Trophoblast cell (in vitro differentiated cells and primary cell): ENCODE measurements around the gene HYLS1.

ENCODE experiments used
- DNase-seq, 2 donors: peaks; one replicate each; pipeline ENCODE4 v3.0.0-alpha.2; 2016
- H2AFZ ChIP-seq: 2 replicates; pipeline ENCODE4 v1.6.1; 2013; ENCODE audit warnings: low read length, moderate library complexity, mild to moderate bottlenecking; ENCODE audit not compliant: insufficient read depth, poor library complexity
- H2AK5ac ChIP-seq: 2 replicates; pipeline ENCODE4 v1.6.1; 2013; ENCODE audit warnings: mild to moderate bottlenecking, low read length
- H2BK120ac ChIP-seq: 2 replicates; pipeline ENCODE4 v1.6.1; 2013; ENCODE audit warnings: low read length, mild to moderate bottlenecking, moderate library complexity; ENCODE audit not compliant: insufficient read depth, poor library complexity
- H2BK12ac ChIP-seq: 2 replicates; pipeline ENCODE4 v1.6.1; 2013; ENCODE audit warnings: mild to moderate bottlenecking, low read length, moderate library complexity
- H2BK5ac ChIP-seq: 2 replicates; pipeline ENCODE4 v1.6.1; 2013; ENCODE audit warnings: low read length, low read depth, moderate library complexity, mild to moderate bottlenecking; ENCODE audit not compliant: poor library complexity
- H3K14ac ChIP-seq: 2 replicates; pipeline ENCODE4 v1.6.1; 2013; ENCODE audit warnings: mild to moderate bottlenecking, low read length
- H3K18ac ChIP-seq: 2 replicates; pipeline ENCODE4 v1.6.1; 2013; ENCODE audit warnings: mild to moderate bottlenecking, low read length
- H3K23ac ChIP-seq: 2 replicates; pipeline ENCODE4 v1.6.1; 2013; ENCODE audit warnings: low read length
- H3K27ac ChIP-seq: 2 replicates; pipeline ENCODE4 v1.5.1; 2013; ENCODE audit warnings: low read depth, mild to moderate bottlenecking, inconsistent platforms, low read length, moderate library complexity
- H3K27me3 ChIP-seq: 2 replicates; pipeline ENCODE4 v1.6.1; 2013; ENCODE audit warnings: inconsistent platforms, mild to moderate bottlenecking, low read length, moderate library complexity; ENCODE audit not compliant: insufficient read depth
- H3K36me3 ChIP-seq, 2 experiments: 1 replicate in 1 of 2; 2 replicates in 1 of 2; pipeline ENCODE4 v1.6.1; 2013; ENCODE audit warnings: low read length in 2 of 2, mild to moderate bottlenecking in 2 of 2, moderate library complexity in 1 of 2; ENCODE audit not compliant: insufficient read depth in 2 of 2, control insufficient read depth in 1 of 2
- H3K4ac ChIP-seq: 2 replicates; pipeline ENCODE4 v1.6.1; 2013; ENCODE audit warnings: low read depth, mild to moderate bottlenecking, low read length, moderate library complexity
- H3K4me1 ChIP-seq, 2 experiments: 1 replicate in 1 of 2; 2 replicates in 1 of 2; pipeline ENCODE4 v1.6.1; 2013; ENCODE audit warnings: low read length in 2 of 2, mild to moderate bottlenecking in 2 of 2, moderate library complexity in 1 of 2; ENCODE audit not compliant: insufficient read depth in 2 of 2, control insufficient read depth in 1 of 2
- H3K4me2 ChIP-seq: 2 replicates; pipeline ENCODE4 v1.6.1; 2013; ENCODE audit warnings: inconsistent platforms, mild to moderate bottlenecking, low read length, moderate library complexity
- H3K4me3 ChIP-seq: 2 replicates; pipeline ENCODE4 v1.5.1; 2013; ENCODE audit warnings: mild to moderate bottlenecking, low read depth, low read length, inconsistent platforms
- H3K79me1 ChIP-seq: one replicate; pipeline ENCODE4 v1.6.1; 2013; ENCODE audit warnings: low read length
- H3K79me2 ChIP-seq: 2 replicates; pipeline ENCODE4 v1.6.1; 2013; ENCODE audit warnings: low read length, mild to moderate bottlenecking; ENCODE audit not compliant: control insufficient read depth, insufficient read depth, poor library complexity
- H3K9ac ChIP-seq: 2 replicates; pipeline ENCODE4 v1.6.1; 2013; ENCODE audit warnings: mild to moderate bottlenecking, low read length
- H3K9me3 ChIP-seq: 2 replicates; pipeline ENCODE4 v1.6.1; 2013; ENCODE audit warnings: low read depth, mild to moderate bottlenecking, control low read depth, inconsistent platforms, low read length; ENCODE audit not compliant: insufficient read depth
- H4K12ac ChIP-seq: 2 replicates; pipeline ENCODE4 v1.6.1; 2013; ENCODE audit warnings: low read depth, mild to moderate bottlenecking, low read length, moderate library complexity
- H4K8ac ChIP-seq: 2 replicates; pipeline ENCODE4 v1.6.1; 2013; ENCODE audit warnings: low read depth, mild to moderate bottlenecking, low read length, moderate library complexity
- H4K91ac ChIP-seq: one replicate; pipeline ENCODE4 v1.6.1; 2013; ENCODE audit warnings: low read depth, mild to moderate bottlenecking, low read length, moderate library complexity
- WGBS: extraction: QIAGEN DNeasy Blood & Tissue Kit; methylation state at CpG from one replicate; pipeline ENCODE4 v1.1.7; 2013; ENCODE audit warnings: missing lambda C conversion rate; ENCODE audit not compliant: insufficient read length, insufficient coverage; ENCODE audit errors: extremely low coverage; 5-methylcytosine and 5-hydroxymethylcytosine counted together

HYLS1 gene

GRCh38 chr11:125916683-125917347 is 29.3 kb downstream of the HYLS1 start:
- no peak for DNase-seq
- WGBS, result no CpG with 5 or more reads among the region's 12 CpGs
- no peak overlapping the region for H3K4me3 ChIP-seq
- H2BK5ac ChIP-seq, result no peak overlapping the region
- H3K79me1 ChIP-seq, result no peaks in the 10 kb centered on the region
- H3K27ac ChIP-seq, result no peak overlapping the region
- H2AK5ac ChIP-seq, result no peak overlapping the region
- no peak overlapping the region for H3K4ac ChIP-seq
- H4K8ac ChIP-seq, result no peak overlapping the region
- no peak overlapping the region for H4K12ac ChIP-seq
- H3K79me2 ChIP-seq, result no peaks in the 10 kb centered on the region
- no peak overlapping the region for H2AFZ ChIP-seq
- H3K14ac ChIP-seq, result no peak overlapping the region
- H4K91ac ChIP-seq, result no peak overlapping the region
- no peaks in the 10 kb centered on the region for H3K27me3 ChIP-seq
- H3K4me2 ChIP-seq, result no peak overlapping the region
- no peaks in the 10 kb centered on the region for H3K4me1 ChIP-seq
- no peaks in the 10 kb centered on the region for H3K9me3 ChIP-seq
- H2BK12ac ChIP-seq, result no peak overlapping the region
- H3K36me3 ChIP-seq, result no peaks in the 10 kb centered on the region
- no peak overlapping the region for H3K23ac ChIP-seq
- H2BK120ac ChIP-seq, result no peak overlapping the region
- H3K18ac ChIP-seq, result no peak overlapping the region
- no peak overlapping the region for H3K9ac ChIP-seq

GRCh38 chr11:125918140-125918840 is 30.8 kb downstream of the HYLS1 start:
- Histone ChIP-seq H3K4ac (no peak overlapping the region), H3K27ac (no peak overlapping the region), H3K18ac (no peak overlapping the region), H4K8ac (no peak overlapping the region), H2AFZ (no peak overlapping the region), H3K9ac (no peak overlapping the region), H2AK5ac (no peak overlapping the region), H3K79me2 (no peaks in the 10 kb centered on the region), H3K27me3 (no peaks in the 10 kb centered on the region), H3K14ac (no peak overlapping the region), H3K79me1 (no peaks in the 10 kb centered on the region), H3K9me3 (no peaks in the 10 kb centered on the region), H4K91ac (no peak overlapping the region), H3K4me2 (no peak overlapping the region), H3K36me3 (no peaks in the 10 kb centered on the region), H3K4me3 (no peak overlapping the region), H3K4me1 (no peaks in the 10 kb centered on the region), H2BK12ac (no peak overlapping the region), H2BK120ac (no peak overlapping the region), H4K12ac (no peak overlapping the region), H3K23ac (no peak overlapping the region), H2BK5ac (no peak overlapping the region)
- DNase-seq, result no peak
- no CpG with 5 or more reads among the region's 13 CpGs for WGBS

GRCh38 chr11:125921042-125921441 is 33.6 kb downstream of the HYLS1 start:
- no peak for DNase-seq
- Histone ChIP-seq H3K4me1 (peaks cover 10 to 16% of the 10 kb centered on the region in 2 experiments), H3K27me3 (no peaks in the 10 kb centered on the region), H2AFZ (no peak overlapping the region), H2BK5ac (no peak overlapping the region), H3K79me1 (peaks cover 2% of the 10 kb centered on the region), H3K4ac (no peak overlapping the region), H2AK5ac (no peak overlapping the region), H3K14ac (no peak overlapping the region), H4K12ac (no peak overlapping the region), H3K4me2 (no peak overlapping the region), H3K79me2 (no peaks in the 10 kb centered on the region), H3K36me3 (no peaks in the 10 kb centered on the region), H2BK12ac (no peak overlapping the region), H3K9ac (no peak overlapping the region), H3K27ac (no peak overlapping the region), H4K91ac (no peak overlapping the region), H2BK120ac (no peak overlapping the region), H3K23ac (no peak overlapping the region), H4K8ac (no peak overlapping the region), H3K4me3 (no peak overlapping the region), H3K9me3 (no peaks in the 10 kb centered on the region), H3K18ac (no peak overlapping the region)
- no CpG with 5 or more reads among the region's 9 CpGs for whole genome bisulfite sequencing

GRCh38 chr11:125922156-125922555 is 34.7 kb downstream of the HYLS1 start:
- H3K4ac ChIP-seq, result no peak overlapping the region
- no peak overlapping the region for H2BK120ac ChIP-seq
- no peak overlapping the region for H3K27ac ChIP-seq
- H3K4me3 ChIP-seq, result no peak overlapping the region
- H4K91ac ChIP-seq, result no peak overlapping the region
- no peaks in the 10 kb centered on the region for H3K9me3 ChIP-seq
- no peaks in the 10 kb centered on the region for H3K27me3 ChIP-seq
- H3K18ac ChIP-seq, result no peak overlapping the region
- no peaks in the 10 kb centered on the region for H3K36me3 ChIP-seq
- H2AK5ac ChIP-seq, result no peak overlapping the region
- H4K8ac ChIP-seq, result no peak overlapping the region
- H3K79me1 ChIP-seq, result peaks cover 4% of the 10 kb centered on the region
- H2AFZ ChIP-seq, result no peak overlapping the region
- peaks cover 12 to 18% of the 10 kb centered on the region in 2 experiments for H3K4me1 ChIP-seq
- H3K14ac ChIP-seq, result no peak overlapping the region
- no peak overlapping the region for H3K23ac ChIP-seq
- H3K9ac ChIP-seq, result no peak overlapping the region
- no peaks in the 10 kb centered on the region for H3K79me2 ChIP-seq
- H4K12ac ChIP-seq, result no peak overlapping the region
- no peak overlapping the region for H2BK5ac ChIP-seq
- no peak overlapping the region for H2BK12ac ChIP-seq
- WGBS, result no CpG with 5 or more reads among the region's 3 CpGs
- DNase-seq, result no peak
- no peak overlapping the region for H3K4me2 ChIP-seq
